ENCODE results near the gene GTF2F2. TPM values are rescaled to one million over a fixed set of nuclear protein-coding genes. Genes with fewer than 3 reads are reported as not detected.

GTF2F2 gene
- total RNA-seq, 1 donor from 2014 or later = 23.6 TPM

- no peak for DNase-seq
Observed at GRCh38 chr13:45122941-45123340, 2.6 kb downstream of the GTF2F2 start.

GRCh38 chr13:45132369-45133064, 12.2 kb downstream of the GTF2F2 start:
- DNase-seq = no peak

DNA sequence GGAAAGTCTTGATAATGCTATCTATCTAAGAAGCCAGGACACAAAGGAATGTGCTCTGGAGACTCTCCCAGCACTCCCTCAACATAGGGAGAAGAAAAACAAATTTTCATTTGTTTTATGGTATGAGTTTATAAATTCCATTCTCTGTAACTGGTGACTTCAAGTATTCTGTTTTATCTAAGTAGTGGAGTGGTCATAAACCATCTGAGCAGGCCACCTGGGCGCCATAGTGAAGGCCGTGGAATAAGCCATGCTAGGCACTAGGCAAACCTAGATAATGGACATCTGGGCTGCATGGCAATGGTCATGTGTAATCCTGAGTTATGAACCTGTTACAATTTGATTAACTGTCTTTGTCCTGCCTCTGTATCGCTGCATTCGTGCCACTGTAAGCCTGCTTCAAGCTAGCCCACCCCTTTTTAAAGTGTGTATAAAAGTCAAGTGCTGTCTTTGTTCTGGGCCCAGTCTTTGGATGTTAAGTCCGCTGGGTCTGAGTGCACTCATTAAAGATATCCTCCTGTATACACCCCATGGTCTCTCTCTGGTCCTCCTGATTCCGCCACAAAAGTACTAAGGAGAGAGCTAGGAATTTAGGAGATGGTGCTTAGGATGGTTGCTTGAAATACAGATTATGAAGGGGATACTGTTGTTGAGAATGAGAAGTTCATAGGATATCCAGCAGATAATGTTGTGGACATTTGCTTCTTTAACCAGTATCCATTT, 13.2 kb downstream of the GTF2F2 start:
- DNase-seq = no peak

- no peak for DNase-seq
Observed at GRCh38 chr13:45136741-45137504, 16.6 kb downstream of the GTF2F2 start.

- DNase-seq = no peak
Observed at GRCh38 chr13:45137526-45137925, 17.2 kb downstream of the GTF2F2 start.

- DNase-seq = no peak
Observed at GRCh38 chr13:45138282-45138681, 18.0 kb downstream of the GTF2F2 start.

DNA sequence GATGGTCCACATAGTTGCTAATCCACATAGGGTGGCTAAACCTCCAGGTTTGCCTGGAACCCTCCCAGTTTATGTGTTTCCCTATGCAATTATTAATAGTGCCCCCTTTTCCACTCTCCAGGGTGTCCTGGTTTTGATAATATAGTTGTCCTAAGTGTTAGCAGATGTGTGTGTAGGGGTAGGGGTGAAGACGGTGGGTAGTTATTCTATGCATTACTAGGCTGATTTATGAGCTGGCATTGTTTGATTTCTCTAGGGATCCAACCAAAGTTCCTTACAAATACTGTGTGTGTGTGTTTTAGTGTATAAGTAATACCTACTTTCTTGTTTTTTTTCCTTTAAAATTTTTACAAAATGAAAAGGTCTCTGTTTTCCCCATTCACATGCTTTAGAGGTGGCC, 21.1 kb downstream of the GTF2F2 start:
- DNase-seq = no peak

- DNase-seq = no peak
Observed at GRCh38 chr13:45142440-45143345, 22.4 kb downstream of the GTF2F2 start.

GRCh38 chr13:45143346-45143751, 23.0 kb downstream of the GTF2F2 start:
- DNase-seq = peak; percentile 10

DNA sequence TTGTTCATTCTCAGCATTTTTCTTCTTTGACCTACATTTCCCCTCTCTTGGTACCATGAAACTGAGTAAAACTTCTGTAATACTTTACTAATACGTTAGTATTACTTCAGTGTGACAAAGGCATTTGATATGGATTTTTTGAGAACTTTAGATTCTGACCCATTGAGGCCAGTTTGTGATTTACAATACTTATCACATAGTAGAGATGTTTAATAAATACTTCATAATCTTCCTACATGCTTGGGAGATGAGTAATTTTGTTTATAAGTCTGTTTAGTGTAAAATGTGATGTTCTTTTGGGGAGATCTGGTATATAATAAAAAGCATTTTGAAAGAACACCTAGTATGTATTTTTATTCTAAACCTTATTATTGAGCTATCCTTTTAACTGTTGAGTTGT, 29.7 kb downstream of the GTF2F2 start:
- no peak for DNase-seq

DNA sequence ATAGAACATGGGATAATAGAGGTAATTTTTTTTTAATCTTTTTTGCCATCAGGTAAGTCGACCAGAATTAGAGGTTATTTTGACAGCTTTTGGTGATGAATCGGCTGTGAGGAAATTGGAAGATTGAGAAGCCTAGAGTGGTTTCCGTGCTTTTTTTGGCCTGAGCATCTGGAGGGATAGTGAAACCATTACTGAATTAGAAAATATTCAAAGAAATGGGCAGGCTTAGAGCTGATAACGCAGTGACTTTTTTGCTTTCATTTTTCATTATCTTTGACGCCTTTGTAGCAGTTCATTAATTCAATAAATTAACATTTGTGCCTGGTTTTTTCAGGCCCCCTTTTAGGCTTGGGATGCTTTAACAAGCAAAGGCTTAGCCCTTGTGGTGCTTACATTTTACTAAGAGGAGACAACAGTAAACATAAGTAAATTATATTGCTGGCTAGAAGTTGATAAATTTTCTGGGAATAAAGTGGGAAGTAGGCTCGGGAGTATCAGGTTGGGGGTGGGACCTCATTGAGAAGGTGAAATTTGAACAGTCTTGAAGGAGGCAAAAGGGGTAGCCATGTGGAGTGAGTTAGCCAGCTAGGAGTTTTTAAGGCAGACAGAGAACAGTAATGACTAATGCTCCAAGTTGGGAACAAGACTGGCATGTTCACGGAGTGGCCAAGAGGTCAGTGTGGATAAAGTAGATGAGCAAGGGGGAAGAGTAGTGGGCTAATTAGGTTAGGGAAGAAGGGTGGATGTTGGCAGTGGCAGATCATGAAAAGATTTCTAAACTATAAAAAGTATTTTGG, 36.5 kb downstream of the GTF2F2 start:
- no peak for DNase-seq

- no peak for DNase-seq
Observed at GRCh38 chr13:45162194-45162593, 41.9 kb downstream of the GTF2F2 start.

DNA sequence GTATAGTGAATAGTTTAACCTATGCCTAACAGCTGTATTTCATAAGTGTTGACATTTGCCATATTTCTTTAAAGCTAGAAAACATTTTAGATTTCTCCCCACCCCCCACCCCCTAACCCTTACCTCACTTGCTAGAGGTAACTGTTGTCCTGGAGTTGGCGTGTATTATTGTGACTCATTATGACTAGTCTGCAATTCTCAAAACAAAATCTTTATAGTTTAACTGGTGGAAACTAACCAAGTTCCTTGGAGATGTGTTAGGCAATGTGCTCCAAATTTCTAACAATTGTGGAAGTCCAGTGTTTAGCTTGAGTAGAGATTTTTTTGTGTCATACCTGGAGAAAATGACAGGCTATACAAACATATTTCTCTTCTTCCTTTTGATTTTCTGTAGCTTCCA, 42.5 kb downstream of the GTF2F2 start:
- no peak for DNase-seq

GRCh38 chr13:45166858-45167257, 46.5 kb downstream of the GTF2F2 start:
- DNase-seq = no peak

DNA sequence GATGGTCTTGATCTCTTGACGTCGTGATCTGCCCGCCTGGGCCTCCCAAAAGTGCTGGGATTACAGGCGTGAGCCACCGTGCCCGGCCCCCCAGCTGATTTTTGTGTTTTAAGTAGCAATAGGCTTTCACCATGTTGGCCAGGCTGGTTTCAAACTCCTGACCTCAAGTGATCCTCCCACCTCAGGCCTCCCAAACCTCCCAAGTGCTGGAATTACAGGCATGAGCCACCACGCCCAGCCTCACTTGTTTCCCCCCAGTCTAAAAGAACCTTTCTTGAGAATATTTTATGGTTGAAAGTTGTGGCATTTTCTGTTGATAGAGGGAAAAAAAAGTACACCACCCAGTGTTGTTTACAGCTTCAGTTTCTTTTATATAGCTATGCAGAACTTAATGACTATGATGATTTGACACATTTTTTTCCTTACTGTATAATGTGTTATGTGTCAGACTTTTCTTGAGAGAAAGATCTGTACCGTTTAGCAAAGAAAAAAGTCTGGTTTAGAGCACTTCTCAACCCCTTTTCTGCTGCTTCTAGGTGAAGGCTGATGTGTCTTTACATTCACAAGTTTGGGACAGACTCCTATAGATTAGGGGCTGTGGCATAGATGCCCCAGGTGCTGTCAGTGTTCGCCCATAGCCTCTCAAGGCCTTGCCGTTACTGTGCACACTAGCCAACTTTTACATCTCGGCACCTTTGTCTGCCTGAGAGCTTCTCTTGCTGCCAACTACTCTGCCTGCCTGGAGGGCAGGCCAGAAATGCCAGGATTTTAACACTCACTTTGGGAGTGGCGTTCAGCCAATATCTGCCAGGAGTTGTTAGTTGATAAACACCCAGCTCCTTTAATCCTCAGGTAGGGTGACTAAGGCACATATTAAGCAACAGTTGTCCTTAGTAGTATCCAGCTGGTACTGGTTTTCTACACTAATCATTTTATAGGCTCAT, 47.6 kb downstream of the GTF2F2 start:
- no peak for DNase-seq

DNA sequence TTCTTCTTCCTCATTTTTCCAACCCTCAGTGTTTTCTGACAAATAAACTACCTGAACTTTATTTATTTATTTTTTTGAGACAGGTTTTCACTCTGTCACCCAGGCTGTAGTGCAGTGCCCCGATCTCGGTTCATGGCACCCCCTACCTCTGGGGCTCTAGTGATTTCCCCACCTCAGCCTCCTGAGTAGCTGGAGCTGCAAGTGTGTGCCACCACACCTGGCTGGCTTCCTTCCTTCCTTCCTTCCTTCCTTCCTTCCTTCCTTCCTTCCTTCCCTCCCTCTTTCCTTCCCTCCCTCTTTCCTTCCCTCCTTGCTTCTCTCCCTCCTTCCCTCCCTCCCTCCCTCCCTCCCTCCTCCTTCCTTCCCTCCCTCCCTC, 48.2 kb downstream of the GTF2F2 start:
- DNase-seq = no peak

DNA sequence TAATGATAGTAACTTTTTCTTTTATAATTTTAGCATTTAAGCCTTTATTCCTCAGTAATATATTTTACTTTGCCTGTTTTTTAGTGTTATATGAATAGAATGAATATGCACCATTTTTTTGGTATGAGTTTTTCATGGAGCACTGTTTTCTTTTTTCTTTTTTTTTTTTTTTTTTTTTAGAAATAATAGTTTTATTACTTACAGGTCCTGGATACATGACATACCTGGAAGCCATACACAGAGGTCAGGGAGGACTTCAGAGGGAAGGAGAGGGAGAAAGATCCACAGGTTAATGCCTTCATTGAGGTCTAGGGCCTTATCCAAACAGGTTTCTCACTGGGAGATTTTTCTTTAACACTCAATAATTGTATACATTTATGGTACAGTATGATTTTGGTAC, 54.2 kb downstream of the GTF2F2 start:
- DNase-seq = no peak

DNA sequence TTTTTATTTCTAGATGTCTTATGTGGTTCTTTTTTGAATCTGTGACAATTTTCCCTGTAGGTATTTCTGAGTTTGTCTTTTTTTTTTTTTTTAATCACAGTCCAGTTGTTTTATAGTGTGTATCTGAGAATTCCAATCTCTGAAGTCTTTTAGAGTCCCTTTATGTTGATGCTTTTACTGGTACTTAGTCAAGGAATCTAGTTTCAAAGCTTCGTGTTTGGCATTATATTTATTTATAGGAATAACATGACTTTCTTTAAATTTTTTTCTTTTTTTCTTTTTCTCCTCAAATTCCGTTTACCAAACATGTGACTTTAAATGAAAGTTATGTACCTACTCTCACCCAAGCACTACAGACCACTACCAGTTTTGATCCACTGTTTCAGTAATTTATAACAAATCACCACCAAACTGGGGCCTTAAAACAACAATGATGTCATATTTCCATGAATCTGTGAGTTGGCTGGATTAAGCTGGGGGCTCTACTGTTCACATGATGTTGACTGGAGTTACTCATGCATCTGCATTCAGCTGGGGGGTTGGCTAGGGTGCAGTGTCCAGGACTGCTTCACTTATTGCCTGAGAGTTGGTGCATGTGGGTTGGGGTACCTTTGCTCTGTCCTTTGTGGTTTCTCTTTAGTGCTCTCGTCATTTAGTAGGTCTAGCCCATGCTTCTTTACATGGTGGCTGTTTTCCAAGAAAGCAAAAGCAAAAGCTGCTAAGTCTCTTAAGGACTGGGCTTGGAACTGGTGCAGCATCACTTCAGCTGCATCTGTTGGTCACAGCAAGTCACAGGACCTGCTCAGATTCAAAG, 58.2 kb downstream of the GTF2F2 start:
- DNase-seq = no peak

- DNase-seq = no peak
Observed at GRCh38 chr13:45179428-45179827, 59.1 kb downstream of the GTF2F2 start.
